Activated CD8-positive, alpha-beta memory T cell treated with anti-CD3 and anti-CD28 coated beads, Interleukin-2, amount 50 U/mL, for 48 hours (primary cell): ENCODE data around the gene TENM4.

Source experiments
- DNase-seq: peaks from one replicate; pipeline ENCODE4 v3.0.0-alpha.2; 2020

Gene TENM4

DNA sequence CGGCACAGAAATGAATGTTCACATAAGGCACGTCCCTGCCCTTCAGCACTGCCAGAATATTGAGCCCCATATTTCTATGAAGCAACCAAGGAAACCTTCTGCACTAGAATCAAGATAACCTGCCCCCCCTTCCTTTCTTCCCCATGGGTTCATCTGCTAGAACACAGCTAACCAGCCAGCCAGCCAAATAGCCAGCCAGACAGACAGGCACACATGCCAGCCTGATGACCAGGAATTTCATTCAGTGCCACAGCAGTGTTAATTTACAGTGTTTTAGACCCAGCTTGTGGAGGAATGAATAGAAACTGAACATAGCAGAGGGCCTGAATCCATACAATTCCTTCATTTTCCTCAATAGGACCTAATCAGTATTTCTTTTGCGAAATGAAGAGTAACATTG is 57.0 kb downstream of the TENM4 start:
- DNase-seq = no peak

DNA sequence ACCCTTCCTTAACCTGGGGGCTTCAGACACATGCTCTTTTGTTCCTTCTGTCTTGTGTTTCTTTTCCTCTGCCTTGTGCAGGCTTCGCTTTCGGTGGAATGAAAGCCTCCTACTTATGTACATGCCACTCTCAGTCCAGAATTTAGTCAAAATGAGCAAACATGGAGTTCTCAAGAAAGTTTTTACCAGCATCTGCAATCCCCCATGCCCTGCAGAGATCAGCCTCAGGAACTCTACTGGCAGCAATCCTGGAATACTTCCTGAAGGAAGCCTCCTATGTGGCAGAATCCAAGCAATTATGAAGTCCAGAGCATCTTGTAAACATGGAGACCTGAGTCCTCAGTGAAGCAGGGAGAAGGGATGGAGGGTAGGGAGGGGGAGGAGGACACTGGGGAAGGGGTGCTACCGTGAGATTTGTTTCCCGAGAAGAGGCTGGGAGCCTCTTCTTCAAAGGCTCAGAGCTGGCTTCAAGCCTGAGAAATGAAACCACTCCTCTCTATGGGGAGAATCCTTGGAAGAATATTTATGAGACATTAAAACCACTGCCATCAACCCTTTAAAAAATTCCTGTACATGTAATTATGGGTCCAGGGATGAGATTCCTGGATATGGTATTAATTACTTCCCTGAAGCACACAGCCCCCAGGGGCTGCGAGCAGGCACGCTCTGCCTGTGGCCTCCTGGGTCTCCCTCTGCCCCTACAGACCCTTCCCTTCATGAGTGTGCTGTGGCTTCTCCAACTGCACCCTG is 58.4 kb downstream of the TENM4 start:
- DNase-seq = no peak

GRCh38 chr11:79381036-79381435 is 59.8 kb downstream of the TENM4 start:
- no peak for DNase-seq

- DNase-seq = no peak
Measured at GRCh38 chr11:79377406-79377805, 63.4 kb downstream of the TENM4 start.

DNA sequence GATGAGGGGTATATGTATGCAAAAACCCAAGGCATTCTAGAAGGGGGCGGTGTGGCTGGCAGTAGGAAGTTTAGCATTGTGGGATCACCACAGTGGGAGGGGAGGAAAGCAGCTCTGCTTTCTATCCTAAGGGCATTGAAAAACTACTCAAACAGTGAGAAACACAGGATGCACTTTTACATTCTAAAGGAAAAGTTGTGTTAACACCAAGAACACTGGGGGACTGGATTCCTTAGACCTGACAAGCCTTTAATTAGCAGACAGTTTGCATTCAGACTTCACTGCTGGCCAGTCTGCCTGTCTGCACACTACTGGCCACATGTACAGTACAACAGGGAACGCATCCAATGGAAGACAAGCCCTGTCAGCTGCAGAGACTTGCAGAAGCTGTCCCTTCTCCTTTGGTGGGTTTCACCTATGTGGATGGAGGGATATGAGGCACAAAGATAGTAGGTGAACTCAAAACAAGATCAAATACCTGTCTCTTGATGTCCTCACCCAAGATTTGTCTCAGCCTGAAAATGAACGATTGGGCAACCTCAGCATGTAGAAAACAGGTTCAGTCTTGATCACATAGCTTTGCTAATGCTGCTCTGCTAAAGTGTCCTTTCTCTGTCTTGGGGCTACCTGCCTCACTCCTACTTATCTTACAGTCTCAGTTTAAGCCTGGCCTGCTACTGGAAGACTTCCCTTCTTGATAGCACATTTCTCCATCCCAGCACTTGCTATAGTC is 64.8 kb downstream of the TENM4 start:
- no peak for DNase-seq

- DNase-seq = no peak
Measured at GRCh38 chr11:79374727-79375126, 66.1 kb downstream of the TENM4 start.

- DNase-seq = no peak
Measured at GRCh38 chr11:79371724-79372123, 69.1 kb downstream of the TENM4 start.

DNA sequence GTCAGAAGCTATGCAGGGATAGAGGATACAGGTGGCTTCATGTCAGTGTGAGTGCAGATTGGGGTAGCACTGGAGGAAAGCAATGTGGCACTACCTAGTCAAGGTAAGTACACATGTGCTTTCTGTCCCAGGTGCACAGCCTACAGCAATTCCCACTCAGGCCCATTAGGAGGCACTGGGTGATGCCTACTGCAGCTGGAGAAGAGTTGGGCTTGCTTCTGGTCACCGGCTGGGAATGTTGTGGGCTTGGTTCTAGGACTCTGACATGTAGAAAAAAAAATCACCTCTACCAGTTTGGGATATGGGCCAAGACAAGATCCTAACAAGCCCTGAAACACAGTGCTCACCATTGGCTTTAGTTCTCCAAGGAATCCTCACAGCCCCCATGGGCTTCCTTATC is 69.7 kb downstream of the TENM4 start:
- no peak for DNase-seq

- DNase-seq = no peak
Measured at GRCh38 chr11:79369055-79369454, 71.8 kb downstream of the TENM4 start.

DNA sequence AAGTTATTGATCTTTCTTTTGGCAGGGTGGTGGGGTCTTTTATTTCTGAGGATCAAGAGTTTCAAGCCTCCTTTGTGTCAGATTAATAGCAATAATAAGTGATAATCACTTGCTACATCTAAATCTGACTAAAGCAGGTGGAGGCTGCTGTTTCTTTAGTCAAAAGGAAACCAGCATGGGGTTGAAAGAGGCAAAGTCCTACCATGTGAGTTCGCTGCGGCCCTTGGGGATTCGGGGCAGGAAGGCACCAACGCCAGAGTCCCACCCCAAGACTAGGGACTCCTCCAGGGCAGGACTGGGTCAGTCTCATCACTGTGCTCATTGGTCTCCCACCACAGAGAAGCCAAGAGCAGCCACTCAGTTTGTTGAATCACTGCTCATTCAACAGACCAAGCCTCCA is 73.0 kb downstream of the TENM4 start:
- no peak for DNase-seq

- DNase-seq = no peak
Measured at GRCh38 chr11:79366218-79366617, 74.6 kb downstream of the TENM4 start.

DNA sequence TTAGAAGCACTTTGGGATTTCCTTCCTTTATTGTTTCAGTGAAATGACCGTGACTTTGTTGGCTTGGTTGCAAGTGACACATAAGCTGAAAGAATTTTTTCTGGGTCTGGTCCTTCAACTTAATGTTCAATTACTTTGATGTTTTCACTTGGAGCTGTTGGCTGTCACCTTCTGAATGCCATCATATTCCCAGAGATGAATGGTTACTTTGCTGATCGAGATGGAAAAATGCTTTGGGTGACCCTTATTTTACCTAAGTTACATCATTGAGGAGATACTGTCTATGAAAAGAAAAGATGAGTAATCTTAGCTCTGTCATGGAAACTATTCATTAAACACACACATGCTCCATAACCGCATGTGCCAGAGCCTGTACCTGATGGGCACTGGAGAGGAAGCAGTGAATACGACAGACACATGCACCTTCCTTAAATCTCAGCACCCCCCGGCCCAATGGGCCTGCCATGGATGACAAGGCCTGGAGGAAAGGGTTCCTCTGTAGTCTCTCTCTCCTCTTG is 76.9 kb downstream of the TENM4 start:
- no peak for DNase-seq

DNA sequence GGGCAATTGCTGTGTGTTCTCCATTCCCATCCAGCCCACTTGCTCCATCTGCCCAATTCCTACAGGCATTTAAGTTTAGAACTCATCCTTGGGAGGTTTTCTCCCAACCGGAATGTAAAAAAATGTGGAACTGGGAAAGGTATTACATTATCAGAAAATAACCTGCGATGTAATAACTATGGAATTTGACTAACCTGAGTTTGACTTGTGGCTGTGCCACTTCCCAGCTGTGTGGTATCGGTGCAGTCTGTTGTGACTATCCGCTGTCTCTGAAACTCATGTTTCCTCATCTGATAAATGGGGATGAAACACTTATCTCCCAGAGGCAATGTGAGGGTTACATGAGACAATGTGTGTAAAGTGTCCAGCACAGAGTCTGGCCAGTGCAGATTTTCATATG is 77.6 kb downstream of the TENM4 start:
- DNase-seq = no peak

DNA sequence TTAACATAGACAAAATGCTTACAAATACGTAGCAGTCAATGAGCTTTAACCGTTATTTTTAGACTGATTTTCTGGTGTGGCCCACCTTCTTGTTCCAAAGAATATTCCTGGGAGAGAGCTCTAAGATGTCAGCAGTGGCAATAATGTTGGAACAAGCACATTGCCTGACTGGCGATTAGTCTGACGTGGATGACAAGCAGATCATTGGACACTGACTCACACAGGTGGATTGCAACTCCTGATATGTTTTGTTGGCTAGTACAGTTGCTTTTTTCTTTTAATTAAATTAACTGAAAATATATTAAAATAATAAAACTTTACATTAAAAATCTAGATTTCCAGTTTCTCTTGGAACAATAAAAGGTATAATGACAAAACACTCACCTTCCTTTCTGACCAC is 78.0 kb downstream of the TENM4 start:
- DNase-seq = no peak

DNA sequence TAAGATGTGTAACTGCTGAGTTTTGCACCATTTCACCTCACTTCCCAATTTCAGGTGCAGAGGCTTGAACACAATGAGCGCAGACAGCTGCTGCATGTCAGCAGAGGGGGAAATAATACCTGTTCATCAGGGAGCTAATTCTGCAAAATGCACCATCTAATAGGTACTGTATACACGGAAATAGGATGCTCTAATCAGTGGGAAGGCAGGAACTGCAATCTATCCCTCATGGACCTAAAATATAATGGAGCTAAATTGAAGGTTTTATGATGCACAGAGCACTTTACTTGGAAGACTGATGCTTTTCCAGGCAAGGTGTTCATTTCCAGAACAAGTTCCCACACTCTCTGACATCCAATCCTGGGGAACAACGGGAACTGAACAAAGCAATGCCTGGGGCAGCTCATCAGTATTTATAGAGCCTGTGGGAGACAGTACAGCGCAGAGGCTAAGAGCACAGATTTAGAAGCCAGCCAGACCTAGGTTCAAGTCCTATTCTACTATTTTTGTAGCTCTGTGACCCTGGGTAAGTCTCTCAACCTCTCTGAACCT is 78.5 kb downstream of the TENM4 start:
- no peak for DNase-seq

- no peak for DNase-seq
Measured at GRCh38 chr11:79358258-79358657, 82.6 kb downstream of the TENM4 start.

DNA sequence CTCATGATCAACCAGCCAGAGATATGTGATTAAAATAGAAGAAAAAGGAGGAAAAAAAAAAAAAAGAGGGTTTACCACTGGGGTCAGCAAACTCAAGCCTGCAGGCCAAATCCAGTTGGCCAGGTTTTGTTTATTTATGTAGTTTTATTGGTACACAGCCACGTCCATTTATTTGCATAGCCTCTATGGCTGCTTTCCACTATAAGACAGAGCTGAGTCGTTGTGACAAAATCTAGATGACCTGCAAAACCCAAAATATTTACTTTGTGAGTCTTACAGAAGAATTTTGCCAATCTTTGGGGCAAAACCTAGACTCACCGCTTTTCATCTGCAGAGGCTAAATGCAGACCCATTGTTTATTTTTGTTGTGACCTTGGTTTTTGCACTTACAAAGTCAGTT is 87.1 kb downstream of the TENM4 start:
- DNase-seq = no peak

DNA sequence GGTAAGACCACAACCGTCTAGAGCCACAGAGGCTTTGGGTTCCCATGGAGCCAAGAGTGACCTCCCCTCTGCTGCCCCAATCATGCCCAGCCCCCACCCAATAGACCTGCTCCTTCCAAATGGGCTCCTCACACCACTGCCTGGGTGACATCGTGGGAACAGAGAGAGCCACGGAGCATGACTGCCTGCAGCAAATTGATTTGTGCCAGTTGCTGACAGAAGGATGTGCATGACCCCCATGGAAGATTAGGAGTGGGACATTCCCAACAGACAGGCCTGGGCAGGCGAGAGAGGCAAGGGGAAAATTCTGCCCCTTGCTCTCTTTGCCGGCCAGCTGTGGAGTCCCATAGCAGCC is 88.5 kb downstream of the TENM4 start:
- DNase-seq = no peak

DNA sequence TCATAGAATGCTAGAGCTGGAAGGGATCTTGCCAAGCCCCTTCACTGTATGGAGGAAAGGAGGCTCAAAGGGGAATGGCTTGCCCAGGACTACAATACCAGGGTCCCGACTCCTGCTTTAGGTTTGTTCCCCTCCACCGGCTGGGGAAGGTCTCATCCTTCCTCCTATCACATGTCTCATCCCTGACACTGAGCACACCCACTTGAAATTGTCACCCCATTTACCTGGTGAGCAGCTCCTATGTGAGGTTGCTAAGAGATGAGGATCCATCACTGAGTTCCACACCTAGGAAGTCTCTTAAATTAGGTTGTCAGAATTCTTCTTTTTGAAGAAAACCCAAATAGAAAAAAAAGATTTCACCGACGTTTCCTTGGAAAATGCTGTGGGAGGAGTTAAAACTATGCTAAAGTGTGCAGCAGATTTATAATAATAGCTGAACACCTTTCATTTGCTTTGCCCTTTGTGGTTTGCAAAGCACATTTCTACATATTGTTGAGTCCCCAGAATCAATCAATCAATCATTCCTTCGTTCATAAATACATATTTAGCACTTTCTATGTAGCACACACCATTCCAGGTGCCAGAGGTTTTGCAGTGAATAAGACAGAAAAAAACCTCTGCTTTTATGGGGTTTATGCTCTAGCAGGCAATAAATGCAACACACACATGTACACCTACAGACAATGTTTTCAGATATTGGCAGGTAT is 91.7 kb downstream of the TENM4 start:
- no peak for DNase-seq

GRCh38 chr11:79346021-79346420 is 94.8 kb downstream of the TENM4 start:
- DNase-seq = no peak

GRCh38 chr11:79344753-79345294 is 96.0 kb downstream of the TENM4 start:
- no peak for DNase-seq

DNA sequence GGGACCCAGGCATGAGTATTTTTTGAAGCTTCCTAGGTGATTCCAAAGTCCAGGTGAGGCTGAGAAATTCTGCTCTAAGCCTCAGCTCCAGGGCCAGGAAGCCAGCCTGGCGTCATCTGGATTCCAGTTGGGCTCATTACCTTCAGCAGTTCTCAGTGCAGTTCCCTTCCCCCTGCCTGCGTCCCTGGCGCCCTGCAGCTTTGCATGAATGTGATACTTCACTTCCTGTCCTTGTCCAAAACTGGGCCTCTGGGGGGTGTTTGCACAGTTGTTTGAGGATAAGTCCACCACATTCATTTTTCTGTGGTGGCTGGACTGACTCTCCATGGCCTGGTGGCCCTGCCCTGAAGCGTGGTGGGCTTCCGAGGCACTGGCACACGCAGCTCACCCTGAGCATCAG is 98.1 kb downstream of the TENM4 start:
- no peak for DNase-seq

GRCh38 chr11:79342236-79342635 is 98.6 kb downstream of the TENM4 start:
- no peak for DNase-seq
